ENCODE results near the gene ACTRT3. TPM values are rescaled to one million over a fixed set of nuclear protein-coding genes. Genes with fewer than 3 reads are reported as not detected.

ACTRT3 gene
- total RNA-seq, 3 donors from 2014 or later: 0.90 to 1.1 (median 1.0) TPM

DNA sequence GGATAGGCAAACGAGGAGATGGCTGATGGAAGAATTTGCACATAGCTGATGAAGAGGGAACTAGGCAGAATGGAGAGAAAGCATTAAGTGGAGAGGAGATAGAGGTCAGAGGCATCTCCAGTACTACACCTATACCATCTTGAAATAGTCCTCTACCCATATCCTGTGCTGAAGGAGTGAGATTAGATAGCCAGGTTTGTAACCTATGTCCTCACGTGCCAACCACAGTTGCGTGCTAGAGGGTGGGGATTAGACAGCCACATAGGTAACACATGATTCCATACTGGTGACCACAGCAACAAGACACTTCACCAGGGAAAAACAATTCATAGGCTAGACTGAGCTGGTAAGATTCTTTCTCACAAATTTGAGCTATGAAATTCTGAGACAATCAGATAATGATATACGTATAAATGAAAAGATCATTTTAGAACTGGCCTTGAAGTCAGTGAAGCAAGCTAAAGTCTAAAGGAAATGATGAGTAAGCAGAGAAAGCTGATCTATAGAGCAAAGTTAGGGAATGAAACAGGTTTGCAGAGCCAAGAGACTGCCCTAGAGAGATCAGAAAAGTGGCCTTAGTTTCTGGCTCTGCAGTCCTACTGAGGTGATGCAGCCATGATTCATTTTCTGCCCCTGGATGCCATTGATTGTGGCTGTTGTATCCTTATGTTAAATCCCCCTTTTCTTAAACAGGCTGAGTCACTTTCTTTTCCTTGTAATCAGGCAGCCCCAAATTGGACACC lies 21.5 kb upstream of the ACTRT3 start:
- no peak for DNase-seq
- TF ChIP-seq, protein P1, sequence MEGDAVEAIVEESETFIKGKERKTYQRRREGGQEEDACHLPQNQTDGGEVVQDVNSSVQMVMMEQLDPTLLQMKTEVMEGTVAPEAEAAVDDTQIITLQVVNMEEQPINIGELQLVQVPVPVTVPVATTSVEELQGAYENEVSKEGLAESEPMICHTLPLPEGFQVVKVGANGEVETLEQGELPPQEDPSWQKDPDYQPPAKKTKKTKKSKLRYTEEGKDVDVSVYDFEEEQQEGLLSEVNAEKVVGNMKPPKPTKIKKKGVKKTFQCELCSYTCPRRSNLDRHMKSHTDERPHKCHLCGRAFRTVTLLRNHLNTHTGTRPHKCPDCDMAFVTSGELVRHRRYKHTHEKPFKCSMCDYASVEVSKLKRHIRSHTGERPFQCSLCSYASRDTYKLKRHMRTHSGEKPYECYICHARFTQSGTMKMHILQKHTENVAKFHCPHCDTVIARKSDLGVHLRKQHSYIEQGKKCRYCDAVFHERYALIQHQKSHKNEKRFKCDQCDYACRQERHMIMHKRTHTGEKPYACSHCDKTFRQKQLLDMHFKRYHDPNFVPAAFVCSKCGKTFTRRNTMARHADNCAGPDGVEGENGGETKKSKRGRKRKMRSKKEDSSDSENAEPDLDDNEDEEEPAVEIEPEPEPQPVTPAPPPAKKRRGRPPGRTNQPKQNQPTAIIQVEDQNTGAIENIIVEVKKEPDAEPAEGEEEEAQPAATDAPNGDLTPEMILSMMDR (IDR thresholded peaks at IDR 0.05): no peak
- no peaks in the 10 kb centered on the region for H3K36me3 ChIP-seq (ENCODE audit: low read depth)
- intact Hi-C loops (cut with DNase I, micrococcal nuclease): no loop called here
- H3K9me3 ChIP-seq: no peaks in the 10 kb centered on the region
- no peak for ATAC-seq
- H3K4me3 ChIP-seq: no peak overlapping the region
- H3K4me1 ChIP-seq (ENCODE audit: low read depth): no peaks in the 10 kb centered on the region

DNA sequence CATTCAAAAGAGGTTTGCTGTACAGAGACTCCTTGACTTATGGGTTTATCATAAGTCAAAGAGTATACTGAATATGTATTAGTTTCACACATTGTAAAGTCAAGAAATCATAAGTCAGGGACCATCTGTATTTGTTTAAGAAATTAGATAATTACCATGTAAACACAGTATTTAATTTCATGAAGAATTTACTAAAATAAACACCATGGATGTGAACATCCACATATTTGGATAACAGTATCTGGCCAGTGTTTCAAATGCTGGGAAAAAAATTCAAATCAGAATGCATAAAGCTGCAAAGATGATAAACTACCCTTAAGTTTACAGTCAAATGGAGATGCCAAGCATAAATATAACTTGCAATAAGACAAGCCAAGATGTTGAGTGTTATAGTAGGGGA lies 20.9 kb upstream of the ACTRT3 start:
- Histone ChIP-seq H3K9me3 (no peaks in the 10 kb centered on the region), H3K36me3 (ENCODE audit: low read depth) (no peaks in the 10 kb centered on the region), H3K4me1 (ENCODE audit: low read depth) (no peaks in the 10 kb centered on the region), H3K4me3 (no peak overlapping the region)
- ATAC-seq (no peak), DNase-seq (no peak)
- intact Hi-C loops (cut with DNase I, micrococcal nuclease): no loop called here
- TF ChIP-seq, protein P1 (IDR thresholded peaks at IDR 0.05): no peak

DNA sequence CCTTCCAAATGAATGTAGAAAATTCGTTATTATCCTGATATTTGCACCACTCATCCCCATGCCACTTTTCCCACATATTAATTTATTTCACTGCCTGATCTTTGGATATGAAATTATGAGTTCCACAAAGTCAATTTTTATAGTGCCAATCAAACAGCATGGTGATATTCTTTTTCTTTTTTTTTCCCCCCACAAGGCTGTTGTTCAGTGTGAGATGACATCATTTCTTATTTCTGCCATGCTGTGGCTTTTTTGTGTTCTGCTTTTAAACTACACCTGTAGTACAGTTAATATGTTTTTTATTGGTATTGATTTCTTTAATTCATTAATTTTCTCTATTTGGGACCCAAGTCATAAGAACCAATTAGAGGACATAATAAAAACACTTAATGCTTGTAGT lies 18.4 kb upstream of the ACTRT3 start:
- TF ChIP-seq, protein P1 (IDR thresholded peaks at IDR 0.05): no peak
- H3K4me3 ChIP-seq: no peak overlapping the region
- H3K36me3 ChIP-seq (ENCODE audit: low read depth): no peaks in the 10 kb centered on the region
- DNase-seq: no peak
- no peaks in the 10 kb centered on the region for H3K4me1 ChIP-seq (ENCODE audit: low read depth)
- no peak for ATAC-seq
- H3K9me3 ChIP-seq: no peaks in the 10 kb centered on the region
- intact Hi-C loops (cut with DNase I, micrococcal nuclease): no loop called here

DNA sequence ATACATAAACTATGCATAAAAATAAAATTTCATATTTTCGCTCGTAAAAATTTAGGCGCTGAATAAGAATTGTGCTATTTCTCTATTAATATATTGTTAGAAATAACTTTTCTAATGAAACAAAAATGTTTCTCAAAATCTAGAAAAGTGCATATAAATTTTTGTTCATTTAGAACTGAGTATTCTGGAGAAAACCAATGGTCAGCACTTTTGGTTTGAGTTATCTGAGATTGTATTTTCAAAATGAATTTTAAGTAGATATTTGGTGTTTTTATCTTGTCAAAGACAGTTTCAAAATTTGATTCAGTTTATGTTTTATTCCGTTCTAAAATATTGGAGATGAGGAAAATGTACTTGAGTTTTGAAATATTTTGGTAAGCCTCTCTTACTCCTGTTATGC lies 17.8 kb upstream of the ACTRT3 start:
- H3K4me3 ChIP-seq: no peak overlapping the region
- no peaks in the 10 kb centered on the region for H3K4me1 ChIP-seq (ENCODE audit: low read depth)
- TF ChIP-seq, protein P1 (IDR thresholded peaks at IDR 0.05): no peak
- DNase-seq (no peak), ATAC-seq (no peak)
- H3K36me3 ChIP-seq (ENCODE audit: low read depth): no peaks in the 10 kb centered on the region
- intact Hi-C loops (cut with DNase I, micrococcal nuclease): no loop called here
- no peaks in the 10 kb centered on the region for H3K9me3 ChIP-seq

DNA sequence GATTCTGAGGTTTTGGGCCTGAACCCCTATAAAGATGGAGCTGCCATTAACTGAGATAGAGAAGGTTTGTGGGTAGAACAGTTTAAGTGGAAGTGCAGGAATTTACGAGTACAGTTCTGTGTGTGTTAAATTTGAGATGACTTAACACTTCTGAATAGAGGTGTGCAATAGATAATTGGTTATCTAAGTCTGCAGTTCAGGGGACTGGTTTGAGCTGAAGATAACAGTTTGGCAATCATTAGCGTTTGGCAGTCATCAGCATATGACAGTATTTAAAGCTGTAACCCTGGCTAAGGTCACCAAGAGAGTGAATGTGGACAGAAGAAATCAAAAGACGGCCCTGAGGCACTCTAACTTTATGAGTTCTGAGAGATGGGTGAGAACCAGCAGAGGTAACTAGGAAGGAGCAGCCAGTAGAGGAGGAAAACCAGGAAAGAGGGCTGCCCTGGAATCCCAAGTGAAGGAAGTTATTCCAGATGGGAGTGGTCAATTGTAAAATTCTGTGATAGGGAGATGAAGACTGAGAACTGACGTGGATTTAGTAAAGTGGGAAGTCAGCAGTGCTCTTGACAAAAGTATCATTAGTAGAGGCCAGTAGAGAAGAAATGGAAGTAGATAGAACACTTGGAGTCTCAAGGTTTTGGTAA lies 12.0 kb upstream of the ACTRT3 start:
- Histone ChIP-seq H3K4me3 (no peak overlapping the region), H3K36me3 (ENCODE audit: low read depth) (peaks cover 3% of the 10 kb centered on the region), H3K4me1 (ENCODE audit: low read depth) (peaks cover 6% of the 10 kb centered on the region), H3K9me3 (no peaks in the 10 kb centered on the region)
- intact Hi-C loops (cut with DNase I, micrococcal nuclease): no loop called here
- peak; percentile 51 for ATAC-seq
- TF ChIP-seq, protein P1 (IDR thresholded peaks at IDR 0.05): no peak
- no peak for DNase-seq
